Measurements from ENCODE around the gene PCDH8.

GRCh38 chr13:52850072-52850395 is 1.6 kb upstream of the PCDH8 start:
- TF ChIP-seq EZH2phosphoT487 (IDR thresholded peaks at IDR 0.05; ENCODE audit: insufficient read depth, low read depth) = no peak
- peak; percentile 1 for TF ChIP-seq EZH2 (IDR thresholded peaks at IDR 0.05; ENCODE audit: insufficient read depth, poor library complexity, severe bottlenecking)

Measured in GM23248 (cell line).